Measurements from ENCODE around the gene ZBTB44.
"Not testable (repeated sequence)": the region's sequence is repeated elsewhere in the genome, so short reads cannot be mapped to it uniquely, and the experiment has no call there.

The ZBTB44 gene

GRCh38 chr11:130212431-130212961 lies 102.2 kb downstream of the ZBTB44 start:
- DNase-seq, result no peak

- DNase-seq, result no peak
Observed at GRCh38 chr11:130211781-130212401, 102.8 kb downstream of the ZBTB44 start.

- DNase-seq, result no peak
Observed at GRCh38 chr11:130211144-130211543, 103.6 kb downstream of the ZBTB44 start.

GRCh38 chr11:130209954-130210854 lies 104.5 kb downstream of the ZBTB44 start:
- DNase-seq, result no peak

GRCh38 chr11:130209128-130209932 lies 105.4 kb downstream of the ZBTB44 start:
- DNase-seq, result no peak

- no peak for DNase-seq
Observed at GRCh38 chr11:130208241-130209127, 106.2 kb downstream of the ZBTB44 start.

DNA sequence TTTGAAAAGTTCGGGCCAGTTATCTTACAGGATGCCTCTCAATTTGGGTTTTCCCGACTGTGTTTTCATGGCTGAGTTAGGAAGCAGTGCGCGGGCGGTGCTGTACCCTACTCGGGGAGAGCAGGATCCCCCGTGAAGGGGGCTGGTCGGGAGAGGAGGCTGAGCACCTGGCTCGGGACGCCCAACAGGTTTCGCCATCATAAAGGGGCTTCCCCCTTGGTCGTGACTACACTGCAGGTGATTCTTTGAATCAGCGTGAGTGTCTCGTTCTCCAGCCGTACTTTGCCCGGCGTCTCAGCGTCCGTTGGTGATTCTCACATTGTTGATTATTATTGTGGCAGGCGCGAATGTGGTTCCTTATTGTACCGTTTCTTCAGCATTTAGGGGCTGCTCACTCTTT lies 108.6 kb downstream of the ZBTB44 start:
- no peak for DNase-seq

DNA sequence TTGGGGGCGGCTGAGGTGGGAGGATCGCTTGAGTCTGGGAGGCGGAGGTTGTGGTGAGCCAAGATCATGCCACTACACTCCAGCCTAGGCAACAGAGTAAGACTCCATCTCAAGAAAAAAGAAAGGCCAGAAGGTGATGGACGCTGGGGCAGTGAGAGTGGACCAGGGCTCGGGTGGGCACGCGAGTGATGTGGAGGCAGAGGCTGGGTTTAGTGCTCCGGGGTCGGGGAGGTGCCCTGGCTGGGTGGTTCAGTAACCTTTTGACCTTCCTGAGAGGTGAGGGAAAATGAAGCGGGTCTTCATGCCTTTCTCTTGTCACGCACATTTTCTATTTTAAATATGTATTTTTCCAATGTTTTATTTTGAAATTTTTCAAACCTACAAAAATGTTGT lies 110.0 kb downstream of the ZBTB44 start:
- DNase-seq, result no peak

DNA sequence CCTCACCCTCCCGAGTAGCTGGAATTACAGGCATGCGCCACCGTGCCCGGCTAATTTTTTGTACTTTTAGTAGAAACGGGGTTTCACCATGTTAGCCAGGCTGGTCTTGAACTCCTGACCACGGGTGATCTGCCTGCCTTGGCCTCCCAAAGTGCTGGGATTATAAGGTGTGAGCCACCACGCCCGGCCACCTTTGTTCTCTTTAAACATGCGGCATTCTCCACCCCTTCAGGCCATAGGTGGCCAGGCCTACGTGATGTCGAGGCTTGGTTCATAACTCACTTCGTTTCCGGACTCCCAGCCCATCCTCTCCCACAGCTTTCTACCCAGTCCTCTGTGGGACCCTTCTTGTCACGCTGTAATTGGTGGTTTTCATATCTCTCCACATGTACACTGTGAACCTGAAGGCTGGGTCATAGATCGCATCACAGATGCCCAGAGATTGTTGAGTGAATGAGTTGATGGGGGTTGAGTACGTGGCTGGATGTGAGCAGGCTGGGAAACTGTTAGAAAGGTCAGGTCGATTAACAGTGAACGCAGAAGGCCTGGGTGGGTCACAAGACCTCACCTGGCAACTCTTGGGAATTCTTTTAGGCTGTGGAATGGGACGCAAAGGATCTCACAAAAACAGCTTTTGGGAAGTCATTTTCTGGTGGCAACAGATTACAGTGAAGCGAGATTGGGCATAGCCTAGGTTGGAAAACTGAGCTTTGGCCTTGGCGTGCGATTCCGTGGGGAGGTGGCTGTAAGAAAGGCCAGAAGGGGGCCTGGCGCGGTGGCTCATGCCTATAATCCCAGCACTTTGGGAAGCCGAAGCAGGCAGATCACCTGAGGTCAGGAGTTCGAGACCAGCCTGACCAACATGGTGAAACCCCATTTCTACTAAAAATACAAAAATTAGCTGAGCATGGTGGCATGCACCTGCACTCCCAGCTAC lies 110.7 kb downstream of the ZBTB44 start:
- no peak for DNase-seq

DNA sequence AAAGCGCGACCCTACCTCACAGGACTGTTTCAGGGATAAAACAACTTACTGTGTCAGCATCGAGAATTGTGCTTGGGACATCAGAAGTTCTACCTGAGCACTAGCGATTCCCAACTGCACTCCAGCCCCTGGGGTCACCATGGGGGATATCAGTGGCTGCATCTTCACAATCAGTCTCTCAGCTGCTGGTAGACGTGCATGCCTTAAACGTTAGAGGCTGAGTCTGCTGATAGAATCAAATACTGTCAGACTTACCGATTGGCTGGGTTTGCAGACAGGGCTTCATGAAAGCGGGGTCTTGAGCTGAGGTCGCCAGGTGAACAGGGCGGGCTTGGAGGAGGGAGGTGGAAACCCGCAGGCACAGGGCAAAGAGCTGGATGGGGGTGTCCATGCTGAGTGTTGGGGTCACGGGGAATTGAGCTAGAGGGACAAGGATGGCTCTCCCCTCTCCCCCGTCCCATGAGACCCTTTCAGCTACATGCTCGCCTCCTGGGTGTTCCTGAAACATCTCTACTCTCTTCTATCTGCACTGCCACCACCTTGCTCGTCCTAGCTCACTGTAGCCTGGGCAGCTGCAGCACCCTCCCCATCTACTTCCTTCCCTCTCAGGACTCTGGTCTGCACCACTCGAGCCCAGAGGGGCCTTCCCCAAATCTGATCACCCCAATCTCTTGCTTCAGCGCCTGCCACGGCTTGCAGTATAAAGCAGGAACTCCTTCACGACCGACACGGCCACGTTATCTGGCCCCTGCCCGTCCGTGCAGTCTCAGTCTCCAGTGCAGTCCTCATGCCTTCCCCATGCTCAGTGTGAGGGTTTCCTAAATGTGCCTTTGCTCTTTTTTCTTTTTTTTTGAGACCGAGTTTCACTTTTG lies 111.7 kb downstream of the ZBTB44 start:
- DNase-seq, result no peak

DNA sequence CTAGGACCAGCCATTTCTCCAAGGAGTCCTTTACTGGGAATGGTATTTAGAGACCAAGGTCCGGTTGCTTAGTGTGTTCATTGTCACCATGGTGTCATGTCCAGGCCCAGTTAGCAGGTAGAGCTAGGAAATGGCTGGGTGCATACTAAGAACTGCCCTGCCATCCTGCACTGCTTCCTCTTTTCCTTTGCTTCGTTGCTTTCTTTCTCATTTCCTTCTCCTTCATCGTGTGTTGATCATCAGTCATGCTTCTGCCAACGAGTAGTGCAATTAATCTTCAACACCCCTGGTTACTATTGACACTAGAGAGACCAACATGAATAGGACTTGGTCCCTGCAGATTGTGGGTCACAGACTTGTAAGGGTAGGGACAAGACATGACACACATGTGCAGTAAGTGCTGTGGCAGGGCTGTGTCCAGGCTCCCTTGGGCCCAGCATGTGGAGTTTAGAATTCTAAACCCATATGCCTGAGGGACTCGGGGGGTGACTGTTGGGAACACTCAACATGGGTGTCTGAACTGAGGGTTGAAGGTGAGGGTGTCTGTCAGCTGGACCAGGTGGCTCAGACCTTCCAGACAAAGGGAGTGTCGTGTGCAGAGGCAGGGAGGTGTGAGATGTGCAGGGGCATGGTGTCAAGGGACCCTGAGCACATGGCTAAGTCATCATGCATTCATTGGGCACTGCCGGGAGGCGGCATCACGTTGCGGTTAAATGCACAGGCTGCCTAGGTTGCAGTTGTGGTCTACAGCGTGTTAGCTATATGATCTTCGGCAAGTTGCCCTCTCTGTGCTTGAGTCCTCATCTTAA lies 112.5 kb downstream of the ZBTB44 start:
- no peak for DNase-seq

DNA sequence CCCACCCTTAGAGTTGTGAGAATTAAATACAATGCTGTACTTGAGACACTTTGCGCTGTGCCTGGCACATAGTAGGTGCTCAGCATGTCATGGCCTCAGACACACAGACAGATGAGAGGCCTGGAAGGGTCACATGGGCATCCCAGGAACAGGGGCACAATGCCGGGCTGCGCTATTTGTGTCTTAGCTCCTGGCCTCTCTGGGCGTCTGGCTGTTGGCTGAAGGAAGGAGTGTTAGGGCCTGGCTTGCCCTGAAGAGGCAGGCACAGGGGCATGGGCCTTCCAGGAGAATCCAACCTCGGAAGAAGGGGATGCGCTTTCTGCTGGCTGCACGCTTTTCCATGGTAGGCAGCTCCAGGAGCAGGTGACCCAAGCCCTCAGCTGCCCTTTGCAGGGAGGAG lies 113.7 kb downstream of the ZBTB44 start:
- DNase-seq, result no peak

DNA sequence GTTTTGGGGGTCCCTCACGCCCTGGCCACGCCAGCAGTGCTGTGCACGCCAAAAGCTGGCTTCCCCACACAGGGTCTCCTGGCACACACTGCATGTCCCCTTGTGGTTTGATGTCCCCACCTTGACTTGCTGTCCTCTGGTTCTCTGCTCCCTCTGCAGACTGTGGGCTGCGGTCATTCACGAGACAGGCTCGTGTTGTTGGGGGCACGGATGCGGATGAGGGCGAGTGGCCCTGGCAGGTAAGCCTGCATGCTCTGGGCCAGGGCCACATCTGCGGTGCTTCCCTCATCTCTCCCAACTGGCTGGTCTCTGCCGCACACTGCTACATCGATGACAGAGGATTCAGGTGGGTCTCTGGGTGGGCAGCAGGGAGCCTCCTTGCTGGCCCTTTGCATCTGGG lies 114.9 kb downstream of the ZBTB44 start:
- DNase-seq, result no peak

DNA sequence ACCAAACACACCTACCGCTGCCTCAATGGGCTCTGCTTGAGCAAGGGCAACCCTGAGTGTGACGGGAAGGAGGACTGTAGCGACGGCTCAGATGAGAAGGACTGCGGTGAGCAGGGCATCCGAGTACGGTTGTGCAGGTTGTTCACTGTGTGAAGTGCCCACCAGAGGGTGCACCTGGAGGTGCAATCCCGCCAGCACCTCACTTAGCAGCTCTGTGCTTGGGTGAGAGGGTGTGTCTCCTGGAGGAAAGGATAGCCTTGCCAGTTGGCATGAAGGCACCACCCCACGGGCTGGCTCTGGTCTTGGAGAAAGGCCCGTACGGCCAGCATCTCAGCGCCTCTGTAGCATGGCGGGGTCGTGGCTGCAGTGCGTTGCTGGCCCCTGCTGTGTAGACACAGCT lies 115.8 kb downstream of the ZBTB44 start:
- DNase-seq, result no peak

GRCh38 chr11:130198292-130198691 lies 116.4 kb downstream of the ZBTB44 start:
- DNase-seq, result no peak

DNA sequence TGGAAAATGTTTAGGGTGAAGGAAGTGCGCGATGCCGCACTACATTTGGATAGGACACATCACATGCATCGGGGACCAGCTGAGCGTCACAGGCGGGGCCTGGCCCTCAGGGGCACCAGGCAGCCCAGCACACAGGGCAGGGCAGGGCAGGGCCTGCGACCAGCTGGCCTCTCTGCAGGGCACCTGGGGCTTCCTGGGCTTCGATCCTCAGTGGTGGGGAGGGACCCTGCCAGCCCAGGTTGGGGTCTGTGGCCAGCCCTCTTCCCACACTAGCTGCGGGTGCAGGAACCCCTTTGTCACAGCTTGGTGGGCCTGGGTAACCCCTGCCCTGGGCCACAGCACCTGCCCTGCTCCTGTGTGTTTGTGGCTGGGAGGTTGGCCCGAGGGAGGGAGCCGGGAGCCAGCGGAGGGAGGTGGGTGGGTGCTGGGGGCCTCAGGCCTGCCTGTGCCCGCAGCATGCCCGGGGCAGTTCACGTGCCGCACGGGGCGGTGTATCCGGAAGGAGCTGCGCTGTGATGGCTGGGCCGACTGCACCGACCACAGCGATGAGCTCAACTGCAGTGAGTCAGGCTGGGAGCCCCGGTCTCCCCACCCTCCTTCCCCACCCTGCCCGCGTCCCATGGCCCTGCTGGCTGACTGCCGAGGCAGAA lies 117.2 kb downstream of the ZBTB44 start:
- DNase-seq, result no peak

GRCh38 chr11:130194241-130195023 lies 120.3 kb downstream of the ZBTB44 start:
- DNase-seq, result no peak

GRCh38 chr11:130193551-130193950 lies 121.2 kb downstream of the ZBTB44 start:
- DNase-seq, result not testable (repeated sequence)

All from CD4-positive, alpha-beta T cell treated with Interleukin-1 beta for 1 hour (primary cell).